ENCODE measurements around the gene COL28A1. TPM values are rescaled to one million over a fixed set of nuclear protein-coding genes. Genes with fewer than 3 reads are reported as not detected.
"Not testable (repeated sequence)": the region's sequence is repeated elsewhere in the genome, so short reads cannot be mapped to it uniquely, and the experiment has no call there.

COL28A1 gene
- total RNA-seq, 1 donor from 2014 or later = 2.0 TPM

DNA sequence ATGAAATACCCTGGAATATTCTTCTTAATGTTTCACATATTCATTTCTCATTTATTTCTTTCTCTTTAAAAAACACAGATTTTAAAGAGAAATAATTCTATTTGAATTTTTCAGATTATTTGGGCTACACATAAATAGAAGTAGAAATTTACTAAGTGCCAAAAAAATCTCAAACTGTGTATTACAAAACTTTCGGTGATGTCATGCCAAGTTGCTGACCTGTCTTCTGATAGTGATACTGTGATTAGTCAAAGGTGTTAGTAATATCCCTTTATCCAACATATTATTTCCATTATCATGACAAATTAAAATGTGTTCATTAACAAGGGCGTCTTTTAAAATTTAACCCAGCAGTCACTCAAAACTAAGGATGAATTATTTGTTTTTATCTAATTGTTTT is 60.1 kb downstream of the COL28A1 start:
- ATAC-seq (no peak), DNase-seq (no peak)
- no peaks in the 10 kb centered on the region for H3K36me3 ChIP-seq
- TF ChIP-seq CTCF (IDR thresholded peaks at IDR 0.05) = no peak
- no peak overlapping the region for H3K4me3 ChIP-seq
- no peak overlapping the region for H3K27ac ChIP-seq
- intact Hi-C loops (cut with DNase I) = no loop called here
- no peaks in the 10 kb centered on the region for H3K4me1 ChIP-seq
- no peaks in the 10 kb centered on the region for H3K9me3 ChIP-seq
- H3K27me3 ChIP-seq (ENCODE audit: low read depth) = no peaks in the 10 kb centered on the region

DNA sequence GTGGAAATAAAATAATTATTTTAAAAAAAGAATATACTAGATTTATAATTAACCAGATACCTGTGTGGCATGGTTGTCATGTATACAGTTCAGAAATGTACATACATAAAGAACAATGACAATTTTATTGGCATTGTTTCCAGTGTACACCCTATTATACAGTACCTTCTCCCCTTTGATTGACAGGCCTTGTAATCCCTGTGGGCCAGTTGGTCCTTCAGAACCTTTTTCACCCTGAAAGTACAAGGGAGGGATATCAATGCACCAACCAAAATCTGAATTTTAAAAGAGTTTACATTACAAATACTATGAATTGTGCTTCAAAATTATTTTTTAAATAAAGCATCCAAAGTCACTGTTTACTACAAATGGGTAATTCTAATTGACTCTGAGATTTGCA is 61.2 kb downstream of the COL28A1 start:
- Histone ChIP-seq H3K4me3 (no peak overlapping the region), H3K27me3 (ENCODE audit: low read depth) (no peaks in the 10 kb centered on the region), H3K27ac (no peak overlapping the region), H3K4me1 (no peaks in the 10 kb centered on the region), H3K9me3 (no peaks in the 10 kb centered on the region), H3K36me3 (no peaks in the 10 kb centered on the region)
- no peak for ATAC-seq
- intact Hi-C loops (cut with DNase I) = no loop called here
- no peak for TF ChIP-seq CTCF (IDR thresholded peaks at IDR 0.05)
- no peak for DNase-seq

- H3K36me3 ChIP-seq; H3K27ac ChIP-seq; intact Hi-C loops (cut with DNase I); H3K4me1 ChIP-seq; H3K4me3 ChIP-seq; DNase-seq; H3K9me3 ChIP-seq; H3K27me3 ChIP-seq (ENCODE audit: low read depth); ATAC-seq: not testable (repeated sequence)
These were observed 70.5 kb downstream of the COL28A1 start for GRCh38 chr7:7464991-7465765.

DNA sequence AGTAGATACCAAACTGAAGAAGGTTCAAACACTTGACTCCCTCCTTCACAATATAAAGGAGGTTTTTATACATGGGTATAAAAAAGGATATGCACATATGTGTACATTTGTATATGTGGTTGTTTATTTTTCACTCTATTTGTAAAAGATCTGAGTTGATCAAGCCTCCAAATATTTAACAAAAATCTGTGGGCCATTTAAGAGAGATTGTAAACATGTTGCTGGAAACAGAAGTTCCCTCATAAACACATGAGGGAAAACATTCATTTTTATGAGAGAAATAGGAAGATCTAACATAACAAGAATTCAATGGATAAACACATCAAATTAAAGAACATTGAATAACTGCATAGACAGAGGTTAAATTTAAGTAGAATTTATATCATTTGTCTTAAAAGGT is 81.7 kb downstream of the COL28A1 start:
- intact Hi-C loops (cut with DNase I) = no loop called here

GRCh38 chr7:7452652-7453051 is 83.0 kb downstream of the COL28A1 start:
- H3K4me1 ChIP-seq = no peaks in the 10 kb centered on the region
- H3K27me3 ChIP-seq (ENCODE audit: low read depth) = no peaks in the 10 kb centered on the region
- DNase-seq (no peak), ATAC-seq (no peak)
- no peaks in the 10 kb centered on the region for H3K36me3 ChIP-seq
- TF ChIP-seq CTCF (IDR thresholded peaks at IDR 0.05) = no peak
- H3K27ac ChIP-seq = no peak overlapping the region
- intact Hi-C loops (cut with DNase I) = no loop called here
- H3K4me3 ChIP-seq = no peak overlapping the region
- peaks cover 3% of the 10 kb centered on the region for H3K9me3 ChIP-seq

More for the DNA sequence above, 81.7 kb downstream of the COL28A1 start:
- H3K9me3 ChIP-seq = peaks cover 3% of the 10 kb centered on the region
- H3K4me1 ChIP-seq = no peaks in the 10 kb centered on the region
- H3K4me3 ChIP-seq = no peak overlapping the region
- DNase-seq (no peak), ATAC-seq (no peak)
- H3K27ac ChIP-seq = no peak overlapping the region
- no peaks in the 10 kb centered on the region for H3K36me3 ChIP-seq
- no peaks in the 10 kb centered on the region for H3K27me3 ChIP-seq (ENCODE audit: low read depth)
- TF ChIP-seq CTCF (IDR thresholded peaks at IDR 0.05) = no peak

DNA sequence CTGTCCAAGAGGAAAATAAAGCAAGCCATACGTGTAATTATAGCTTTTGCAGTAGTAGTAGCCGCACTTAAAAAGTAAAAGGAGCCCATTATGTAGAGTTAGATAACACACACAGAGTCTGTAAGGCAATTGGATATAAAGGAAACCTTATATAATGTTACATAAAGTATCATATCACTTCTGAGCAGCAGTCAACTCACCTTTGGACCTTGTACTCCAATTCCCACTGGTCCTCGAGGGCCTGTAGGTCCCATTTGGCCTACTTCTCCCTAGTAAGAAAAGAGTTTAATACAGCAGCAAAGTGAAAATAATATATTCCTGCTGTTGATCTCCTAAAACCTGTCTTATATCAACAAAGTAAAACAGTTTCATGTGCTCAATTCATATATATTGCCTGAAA is 83.6 kb downstream of the COL28A1 start:
- DNase-seq = no peak
- no peak for ATAC-seq
- Histone ChIP-seq H3K36me3 (no peaks in the 10 kb centered on the region), H3K4me3 (no peak overlapping the region), H3K9me3 (peaks cover 3% of the 10 kb centered on the region), H3K27me3 (ENCODE audit: low read depth) (no peaks in the 10 kb centered on the region), H3K4me1 (no peaks in the 10 kb centered on the region), H3K27ac (no peak overlapping the region)
- TF ChIP-seq CTCF (IDR thresholded peaks at IDR 0.05) = no peak
- intact Hi-C loops (cut with DNase I) = no loop called here

Measured in lower lobe of right lung (tissue), 2 donors.